ENCODE results near the gene MRC1.

Gene MRC1

DNA sequence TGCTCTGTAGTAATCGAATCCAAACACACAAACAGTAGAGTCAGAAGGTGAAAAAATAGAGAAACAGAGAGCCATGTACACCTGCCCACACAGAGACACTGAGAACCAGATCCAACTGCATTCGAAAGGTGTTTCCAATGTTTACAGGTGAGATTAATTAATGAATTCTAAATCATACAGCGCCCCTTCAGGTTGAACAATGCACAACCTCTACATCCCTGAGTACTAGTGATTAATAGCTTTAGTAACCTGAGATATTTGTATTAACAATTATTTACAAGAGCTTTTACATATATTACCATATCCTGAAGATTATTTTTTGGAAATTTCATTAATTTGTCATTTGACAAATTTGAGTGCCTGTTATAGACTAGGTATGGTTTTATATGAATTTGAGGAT, 7.6 kb upstream of the MRC1 start:
- TF ChIP-seq, protein P1, sequence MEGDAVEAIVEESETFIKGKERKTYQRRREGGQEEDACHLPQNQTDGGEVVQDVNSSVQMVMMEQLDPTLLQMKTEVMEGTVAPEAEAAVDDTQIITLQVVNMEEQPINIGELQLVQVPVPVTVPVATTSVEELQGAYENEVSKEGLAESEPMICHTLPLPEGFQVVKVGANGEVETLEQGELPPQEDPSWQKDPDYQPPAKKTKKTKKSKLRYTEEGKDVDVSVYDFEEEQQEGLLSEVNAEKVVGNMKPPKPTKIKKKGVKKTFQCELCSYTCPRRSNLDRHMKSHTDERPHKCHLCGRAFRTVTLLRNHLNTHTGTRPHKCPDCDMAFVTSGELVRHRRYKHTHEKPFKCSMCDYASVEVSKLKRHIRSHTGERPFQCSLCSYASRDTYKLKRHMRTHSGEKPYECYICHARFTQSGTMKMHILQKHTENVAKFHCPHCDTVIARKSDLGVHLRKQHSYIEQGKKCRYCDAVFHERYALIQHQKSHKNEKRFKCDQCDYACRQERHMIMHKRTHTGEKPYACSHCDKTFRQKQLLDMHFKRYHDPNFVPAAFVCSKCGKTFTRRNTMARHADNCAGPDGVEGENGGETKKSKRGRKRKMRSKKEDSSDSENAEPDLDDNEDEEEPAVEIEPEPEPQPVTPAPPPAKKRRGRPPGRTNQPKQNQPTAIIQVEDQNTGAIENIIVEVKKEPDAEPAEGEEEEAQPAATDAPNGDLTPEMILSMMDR (IDR thresholded peaks at IDR 0.05; ENCODE audit: unreplicated experiment in 3 of 3), result no peak
- Mint-ChIP-seq H3K4me3 (no peak overlapping the region), H3K36me3 (ENCODE audit: low read depth) (no peaks in the 10 kb centered on the region), H3K27ac (no peak overlapping the region), H3K9me3 (peaks cover 3% of the 10 kb centered on the region), H3K4me1 (no peaks in the 10 kb centered on the region), H3K27me3 (ENCODE audit: low read depth) (no peaks in the 10 kb centered on the region)

DNA sequence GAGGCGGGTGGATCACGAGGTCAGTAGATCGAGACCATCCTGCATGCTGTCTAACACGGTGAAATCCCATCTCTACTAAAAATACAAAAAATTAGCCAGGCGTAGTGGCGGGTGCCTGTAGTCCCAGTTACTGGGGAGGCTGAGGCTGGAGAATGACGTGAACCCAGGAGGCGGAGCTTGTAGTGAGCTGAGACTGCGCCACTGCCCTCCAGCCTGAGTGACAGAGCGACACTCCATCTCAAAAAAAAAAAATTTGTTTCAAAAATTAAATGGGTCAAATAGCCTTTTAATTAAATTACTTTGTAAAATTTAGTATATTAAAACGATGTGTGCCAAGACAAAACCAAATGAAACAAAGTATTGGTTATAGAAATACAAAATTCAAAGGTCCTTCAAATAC, 6.8 kb upstream of the MRC1 start:
- no peaks in the 10 kb centered on the region for H3K27me3 Mint-ChIP-seq (ENCODE audit: low read depth)
- no peak overlapping the region for H3K27ac Mint-ChIP-seq
- H3K4me3 Mint-ChIP-seq, result no peak overlapping the region
- TF ChIP-seq, protein P1 (IDR thresholded peaks at IDR 0.05; ENCODE audit: unreplicated experiment in 3 of 3), result no peak
- no peaks in the 10 kb centered on the region for H3K36me3 Mint-ChIP-seq (ENCODE audit: low read depth)
- H3K9me3 Mint-ChIP-seq, result peaks cover 3% of the 10 kb centered on the region
- H3K4me1 Mint-ChIP-seq, result no peaks in the 10 kb centered on the region

DNA sequence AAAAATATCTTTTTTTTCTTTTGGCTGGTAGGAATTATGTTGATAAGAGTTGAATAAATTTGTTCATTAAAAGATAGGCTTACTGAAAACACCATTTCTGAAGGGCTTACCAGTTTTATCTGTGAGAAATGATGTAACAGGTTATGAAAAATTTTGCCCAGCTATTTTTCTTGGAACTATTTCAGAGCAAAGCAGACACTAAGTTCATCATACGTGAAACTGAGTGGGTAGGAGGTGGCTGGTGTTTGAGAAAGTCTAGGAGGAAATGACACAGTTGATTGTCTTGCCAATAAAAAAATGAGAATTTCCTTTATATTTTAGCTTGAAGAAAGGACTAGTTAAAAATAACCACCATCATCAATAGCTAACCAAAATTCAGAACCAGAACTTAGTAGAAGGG, 6.2 kb upstream of the MRC1 start:
- no peaks in the 10 kb centered on the region for H3K27me3 Mint-ChIP-seq (ENCODE audit: low read depth)
- H3K4me1 Mint-ChIP-seq, result no peaks in the 10 kb centered on the region
- peaks cover 3% of the 10 kb centered on the region for H3K9me3 Mint-ChIP-seq
- TF ChIP-seq, protein P1 (IDR thresholded peaks at IDR 0.05; ENCODE audit: unreplicated experiment in 3 of 3), result no peak
- no peaks in the 10 kb centered on the region for H3K36me3 Mint-ChIP-seq (ENCODE audit: low read depth)
- no peak overlapping the region for H3K4me3 Mint-ChIP-seq
- H3K27ac Mint-ChIP-seq, result no peak overlapping the region

DNA sequence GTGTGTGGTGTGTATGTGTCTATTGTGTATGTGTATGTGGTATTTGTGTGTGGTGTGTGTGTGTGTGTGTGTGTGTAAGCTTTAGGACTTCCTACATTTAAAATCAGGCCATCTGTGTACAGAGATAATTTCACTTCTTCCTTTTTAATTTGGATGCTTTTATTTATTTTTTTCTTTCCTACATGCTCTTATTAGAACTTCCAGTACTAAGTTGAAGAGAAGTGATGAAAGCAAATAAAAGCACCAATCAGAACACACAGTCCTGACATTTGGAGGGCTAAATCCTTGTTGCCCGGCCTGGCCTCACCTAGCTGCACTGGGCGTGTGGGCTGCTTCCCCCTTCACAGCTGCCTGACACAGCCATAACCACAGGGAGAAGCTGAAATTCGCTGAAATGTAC, 3.8 kb upstream of the MRC1 start:
- Mint-ChIP-seq H3K9me3 (peaks cover 3% of the 10 kb centered on the region), H3K4me3 (no peak overlapping the region), H3K27me3 (ENCODE audit: low read depth) (peaks cover 7% of the 10 kb centered on the region), H3K4me1 (no peaks in the 10 kb centered on the region), H3K36me3 (ENCODE audit: low read depth) (no peaks in the 10 kb centered on the region), H3K27ac (no peak overlapping the region)
- TF ChIP-seq, protein P1 (IDR thresholded peaks at IDR 0.05; ENCODE audit: unreplicated experiment in 3 of 3), result no peak

DNA sequence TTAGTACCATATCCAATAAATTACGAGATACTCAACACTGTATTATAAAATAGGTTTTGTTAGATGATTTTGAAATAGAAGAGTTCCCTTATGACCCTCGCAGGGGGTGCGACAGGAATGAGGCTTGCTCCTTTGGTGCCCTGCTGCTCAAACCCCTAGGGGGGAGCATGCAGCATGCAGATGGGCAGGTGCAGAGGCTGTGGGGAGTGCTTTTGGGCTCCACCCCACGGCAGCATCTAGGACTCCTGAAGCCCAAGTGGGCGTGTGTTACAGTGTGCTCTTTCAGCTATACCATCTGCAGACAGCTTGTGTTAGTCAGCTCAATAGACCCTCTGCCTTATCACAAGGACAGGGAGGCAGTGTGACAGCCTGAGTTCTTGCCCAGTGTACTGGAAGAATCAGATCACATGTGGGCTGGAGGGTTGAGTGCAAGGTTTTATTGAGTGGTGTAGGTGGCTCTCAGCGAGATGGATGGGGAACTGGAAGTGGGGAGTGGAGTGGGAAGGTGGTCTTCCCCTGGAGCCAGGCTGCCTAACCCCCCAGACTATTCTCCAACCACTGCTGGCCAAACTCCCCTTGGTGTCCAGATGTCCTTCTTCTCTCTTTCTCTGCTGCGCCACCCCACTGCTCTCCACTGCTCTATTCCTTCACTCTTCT, 3.1 kb upstream of the MRC1 start:
- H3K9me3 Mint-ChIP-seq, result peaks cover 3% of the 10 kb centered on the region
- H3K4me3 Mint-ChIP-seq, result no peak overlapping the region
- peaks cover 7% of the 10 kb centered on the region for H3K27me3 Mint-ChIP-seq (ENCODE audit: low read depth)
- H3K4me1 Mint-ChIP-seq, result no peaks in the 10 kb centered on the region
- H3K27ac Mint-ChIP-seq, result no peak overlapping the region
- H3K36me3 Mint-ChIP-seq (ENCODE audit: low read depth), result no peaks in the 10 kb centered on the region
- TF ChIP-seq, protein P1 (IDR thresholded peaks at IDR 0.05; ENCODE audit: unreplicated experiment in 3 of 3), result no peak

DNA sequence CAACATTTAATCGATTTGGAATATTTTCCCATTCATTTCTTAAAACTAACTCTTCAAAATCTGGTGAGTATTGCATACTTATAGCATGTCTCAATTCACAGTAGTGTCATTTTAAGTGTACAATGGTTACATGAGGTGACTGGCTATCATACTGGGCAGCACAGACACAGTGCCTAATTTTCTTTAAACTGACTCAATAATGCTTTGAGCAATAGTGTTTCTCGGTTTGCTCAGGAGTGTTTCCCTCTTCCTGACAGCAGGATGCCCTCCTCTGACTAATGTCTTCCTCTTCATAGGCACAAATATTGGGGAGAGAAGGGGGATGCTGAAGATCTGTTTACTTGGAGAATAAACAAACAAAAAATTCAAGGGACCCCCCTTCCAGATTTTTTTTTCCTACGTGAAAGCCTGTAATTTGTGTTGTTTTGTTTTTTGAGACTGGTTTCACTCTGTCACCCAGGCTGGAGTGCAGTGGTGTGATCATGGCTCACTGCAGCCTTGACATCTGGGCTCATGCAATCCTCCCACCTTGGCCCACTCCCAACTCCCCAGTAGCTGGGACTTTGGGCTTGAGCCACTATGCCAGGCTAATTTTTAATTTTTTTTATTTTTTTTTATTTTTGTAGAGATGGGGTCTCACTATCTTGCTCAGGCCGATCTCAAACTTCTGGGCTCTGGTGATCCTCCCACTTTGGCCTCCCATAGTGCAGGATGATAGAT, 2.2 kb downstream of the MRC1 start:
- no peaks in the 10 kb centered on the region for H3K9me3 Mint-ChIP-seq
- H3K27ac Mint-ChIP-seq, result no peak overlapping the region
- TF ChIP-seq, protein P1 (IDR thresholded peaks at IDR 0.05; ENCODE audit: unreplicated experiment in 3 of 3), result no peak
- no peak overlapping the region for H3K4me3 Mint-ChIP-seq
- no peaks in the 10 kb centered on the region for H3K4me1 Mint-ChIP-seq
- H3K36me3 Mint-ChIP-seq (ENCODE audit: low read depth), result no peaks in the 10 kb centered on the region
- peaks cover 7% of the 10 kb centered on the region for H3K27me3 Mint-ChIP-seq (ENCODE audit: low read depth)

All from nephron (organoid).